ENCODE data around the gene CD40LG.

CD40LG gene

DNA sequence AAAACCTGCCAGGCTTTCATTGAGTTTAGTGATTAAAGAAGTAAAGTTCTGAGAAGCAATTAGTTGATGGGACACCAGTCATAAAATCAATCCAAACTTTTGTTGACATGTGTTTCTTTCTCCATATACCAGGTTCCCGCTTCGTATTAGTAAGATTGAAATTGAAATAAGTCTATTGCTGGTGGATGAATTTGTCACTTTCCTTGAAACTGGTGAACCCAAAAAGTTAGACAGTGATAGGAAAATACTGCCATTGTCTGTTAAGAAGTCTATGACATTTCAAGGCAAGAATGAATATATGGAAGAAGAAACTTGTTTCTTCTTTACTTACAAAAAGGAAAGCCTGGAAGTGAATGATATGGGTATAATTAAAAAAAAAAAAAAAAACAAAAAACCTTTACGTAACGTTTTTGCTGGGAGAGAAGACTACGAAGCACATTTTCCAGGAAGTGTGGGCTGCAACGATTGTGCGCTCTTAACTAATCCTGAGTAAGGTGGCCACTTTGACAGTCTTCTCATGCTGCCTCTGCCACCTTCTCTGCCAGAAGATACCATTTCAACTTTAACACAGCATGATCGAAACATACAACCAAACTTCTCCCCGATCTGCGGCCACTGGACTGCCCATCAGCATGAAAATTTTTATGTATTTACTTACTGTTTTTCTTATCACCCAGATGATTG, at the start of gene CD40LG:
CD40LG (plus strand) TSS at position 482 of the 684 bp plus-strand sequence; CDS start at position 573, 91 bp downstream.
- no peak for DNase-seq

DNA sequence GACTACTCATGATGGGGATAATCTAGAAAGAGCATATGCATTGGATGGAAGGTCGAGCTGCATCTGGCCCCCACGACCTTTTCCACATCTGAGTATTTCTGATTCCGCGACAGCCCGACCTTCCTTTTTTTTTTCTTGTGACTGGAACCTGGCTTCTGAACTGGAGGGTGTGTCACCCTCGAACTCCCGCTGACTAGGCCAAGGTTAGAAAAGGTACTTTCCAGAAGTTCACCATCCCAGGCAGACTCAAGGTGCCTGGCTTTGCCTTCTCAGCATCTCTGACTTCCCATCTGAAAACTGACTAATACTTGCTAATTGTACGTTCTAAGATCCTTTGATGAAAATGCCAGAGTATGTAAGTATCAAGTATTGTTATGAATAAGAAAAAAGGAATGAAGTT, 49.3 kb upstream of the CD40LG start:
- no peak for DNase-seq

DNA sequence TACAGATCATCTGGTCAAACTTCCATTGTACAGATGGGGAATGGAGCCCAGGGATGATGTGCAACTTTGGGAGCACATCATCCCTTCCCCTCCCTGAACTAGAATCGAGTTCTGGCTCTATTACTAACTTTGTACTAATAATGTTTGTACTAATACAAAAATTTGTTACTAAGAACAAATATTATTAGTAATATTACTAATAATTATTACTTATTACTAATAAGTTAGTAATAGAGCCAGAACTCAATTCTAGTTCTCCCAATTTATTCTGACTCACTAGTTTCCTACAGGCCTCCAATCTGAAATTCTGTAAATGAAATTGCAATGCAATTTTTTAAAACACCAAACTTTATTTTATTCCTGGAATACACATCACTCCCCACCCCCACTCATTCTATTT, 47.9 kb upstream of the CD40LG start:
- DNase-seq = no peak

DNA sequence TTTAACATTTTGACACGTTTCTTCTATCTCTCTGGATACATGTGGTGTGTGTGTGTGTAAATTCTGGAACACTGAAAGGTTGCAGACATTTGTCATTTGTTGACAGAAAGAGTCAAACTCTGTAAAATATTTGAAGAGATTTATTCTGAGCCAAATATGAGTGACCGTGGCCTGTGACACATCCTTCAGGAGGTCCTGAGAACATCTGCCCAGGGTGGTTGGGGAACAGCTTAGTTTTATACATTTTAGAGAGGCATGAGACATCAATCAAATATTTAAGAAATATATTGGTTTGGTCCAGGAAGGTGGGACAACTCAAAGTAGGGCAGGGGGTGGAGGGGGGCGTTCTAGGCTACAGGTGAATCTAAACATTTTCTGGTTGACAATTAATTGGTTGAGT, 40.7 kb upstream of the CD40LG start:
- no peak for DNase-seq

DNA sequence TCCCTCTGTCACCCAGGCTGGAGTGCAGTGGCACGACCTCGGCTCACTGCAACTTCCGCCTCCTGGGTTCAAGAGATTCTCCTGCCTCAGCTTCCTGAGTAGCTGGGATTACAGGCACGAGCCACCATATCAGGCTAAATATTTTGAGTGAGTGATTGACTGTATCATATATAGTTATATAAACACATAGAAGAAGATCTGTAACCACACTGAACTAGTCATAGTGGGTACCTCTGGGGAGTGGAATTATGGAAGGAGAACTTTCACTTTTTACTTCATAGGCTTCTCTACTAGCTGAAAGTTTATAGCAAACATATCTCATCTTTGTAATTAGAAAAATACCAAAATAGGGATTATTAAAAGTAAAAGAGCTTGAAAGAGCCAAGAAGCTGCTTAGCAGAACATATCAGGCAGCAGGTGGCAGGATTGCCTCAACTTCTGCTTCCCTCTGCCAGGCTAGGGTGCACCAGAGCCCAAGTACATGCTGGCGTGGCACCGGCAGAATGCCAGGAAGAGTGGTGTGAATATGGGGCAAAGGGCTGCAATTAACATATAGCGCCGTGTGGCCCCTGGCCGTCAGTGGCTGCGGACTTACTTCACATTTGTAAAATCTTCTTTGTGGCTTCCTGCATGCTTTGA, 39.5 kb upstream of the CD40LG start:
- DNase-seq = no peak

DNA sequence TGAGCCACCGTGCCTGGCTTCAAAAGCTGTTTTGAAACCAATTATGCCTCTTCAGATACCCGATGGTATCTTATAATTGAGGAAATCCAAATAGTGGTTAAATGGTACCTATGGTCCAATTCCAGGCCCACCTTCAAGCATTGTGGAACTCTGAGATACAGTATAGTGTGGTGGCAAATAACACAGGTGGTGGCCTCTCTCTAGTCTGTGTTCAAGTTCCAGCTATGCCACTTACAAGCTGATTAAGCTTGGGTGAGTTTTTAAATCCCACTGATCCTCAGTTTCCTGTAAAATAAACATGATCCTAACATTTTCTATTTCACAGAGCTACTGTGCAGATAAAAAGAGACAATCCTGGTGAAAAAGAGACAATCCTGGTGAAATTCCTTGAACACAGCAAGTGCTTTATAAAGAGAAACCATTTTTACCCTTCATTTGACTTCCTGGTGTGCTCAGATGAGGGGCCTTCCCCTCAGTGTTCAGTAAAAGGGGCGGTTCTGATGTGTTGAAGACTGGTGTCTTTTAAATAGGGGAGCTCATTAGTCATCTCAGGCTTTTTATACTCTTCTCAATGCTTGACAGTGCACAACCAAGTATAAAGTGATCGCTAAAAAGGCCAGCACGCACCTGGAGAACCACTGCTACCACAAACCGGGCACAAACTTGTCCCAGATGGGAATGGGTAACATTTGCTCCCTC, 30.8 kb upstream of the CD40LG start:
- DNase-seq = no peak

DNA sequence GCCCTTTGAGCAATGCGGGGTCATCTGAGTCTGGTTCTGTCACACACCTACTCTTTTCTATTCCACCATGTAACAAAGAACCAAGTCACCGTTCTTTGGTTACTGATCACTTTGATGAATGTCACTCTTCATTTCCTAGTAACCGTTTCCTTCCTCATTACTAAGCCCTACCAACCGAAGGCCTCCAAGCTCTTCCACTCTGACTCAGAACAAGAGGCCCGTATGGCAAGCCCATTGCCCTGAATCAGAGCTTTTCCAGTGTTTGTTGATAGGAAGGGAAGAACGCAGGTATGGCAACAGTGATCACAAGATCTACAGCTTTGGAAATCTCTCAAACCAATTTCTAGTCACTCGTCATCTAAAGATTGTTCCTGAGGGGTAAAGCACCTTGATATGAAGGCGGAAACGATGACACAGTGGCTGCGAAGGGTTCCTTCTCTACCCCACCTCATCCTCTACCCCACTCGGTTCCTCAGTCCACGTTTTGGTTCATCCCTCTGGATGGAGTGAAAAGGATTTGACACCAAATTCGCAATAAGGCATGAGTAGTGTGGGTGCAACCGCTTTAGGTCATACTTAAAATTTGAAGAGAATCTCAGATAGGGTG, 28.0 kb upstream of the CD40LG start:
- DNase-seq = no peak

DNA sequence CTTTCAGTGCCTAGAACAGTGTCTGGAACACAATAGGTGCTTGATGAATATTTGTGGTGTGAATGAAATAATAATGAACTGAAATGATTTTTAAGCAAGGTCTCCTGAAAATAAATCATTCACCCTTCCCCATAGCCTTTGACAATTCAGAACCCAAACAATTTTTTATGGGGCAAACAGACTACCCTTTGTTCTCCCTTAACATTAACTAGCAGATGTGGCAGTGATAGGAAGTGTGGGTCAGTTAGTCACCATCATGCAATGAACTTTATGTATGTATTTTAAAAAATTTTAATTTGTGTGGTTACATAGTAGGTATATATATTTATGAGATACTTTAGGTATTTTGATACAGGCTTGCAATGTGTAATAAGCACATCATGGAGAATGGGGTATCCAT, 27.2 kb upstream of the CD40LG start:
- DNase-seq = no peak

DNA sequence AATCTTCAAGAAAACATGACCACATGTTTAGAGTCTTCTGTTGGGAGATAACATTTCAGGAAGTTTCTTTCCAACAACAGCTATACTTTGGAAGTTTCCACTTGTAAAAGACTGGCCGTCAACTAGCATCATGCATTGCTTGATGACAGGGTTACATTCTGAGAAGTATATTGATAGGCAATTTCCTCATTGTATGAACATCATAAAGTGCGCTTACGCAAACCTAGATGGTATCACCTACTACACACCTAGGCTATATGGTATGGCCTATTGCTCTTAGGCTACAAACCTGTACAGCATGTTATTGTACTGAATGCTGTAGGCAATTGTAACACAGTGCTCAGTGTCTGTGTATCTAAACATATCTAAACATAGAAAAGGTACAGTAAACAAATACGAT, 25.4 kb upstream of the CD40LG start:
- no peak for DNase-seq

DNA sequence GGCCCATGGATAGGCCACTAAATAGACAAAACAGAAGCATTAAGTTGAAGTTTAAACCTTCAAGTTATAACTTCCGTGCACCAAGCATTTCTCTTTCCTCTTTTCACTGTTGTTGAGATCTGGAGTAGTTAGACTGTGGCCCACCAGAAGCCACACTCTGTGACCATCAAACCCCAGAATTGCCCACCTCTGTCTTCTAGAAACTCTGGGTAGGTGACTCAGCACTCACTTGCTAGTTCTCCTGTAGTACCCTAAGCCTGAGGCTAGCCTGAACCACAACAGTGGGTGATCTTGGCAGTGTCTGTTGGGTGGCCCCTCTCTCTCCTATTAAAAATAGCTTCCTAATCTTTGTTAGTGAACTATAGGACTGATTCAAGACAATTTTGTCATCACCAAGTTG, 24.6 kb upstream of the CD40LG start:
- no peak for DNase-seq

DNA sequence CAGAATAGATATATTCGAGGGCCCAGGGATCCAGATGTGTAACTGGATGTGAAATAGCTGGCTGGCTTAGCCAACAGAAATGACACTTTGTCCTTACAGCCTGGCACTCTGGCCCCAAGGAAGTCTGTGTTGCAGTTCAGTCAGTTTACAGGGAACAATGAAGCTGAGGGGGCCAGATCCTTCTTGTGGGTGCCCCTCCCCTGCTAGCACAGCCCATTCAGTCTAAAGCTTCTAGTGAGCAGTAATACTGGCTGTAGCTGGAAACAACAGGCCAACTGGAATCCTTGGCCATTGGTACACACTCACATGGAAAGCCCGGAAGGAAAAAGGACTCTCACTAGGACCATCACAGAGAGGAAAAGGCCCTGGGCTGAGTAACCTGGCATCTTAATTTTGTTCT, 22.7 kb upstream of the CD40LG start:
- DNase-seq = no peak

DNA sequence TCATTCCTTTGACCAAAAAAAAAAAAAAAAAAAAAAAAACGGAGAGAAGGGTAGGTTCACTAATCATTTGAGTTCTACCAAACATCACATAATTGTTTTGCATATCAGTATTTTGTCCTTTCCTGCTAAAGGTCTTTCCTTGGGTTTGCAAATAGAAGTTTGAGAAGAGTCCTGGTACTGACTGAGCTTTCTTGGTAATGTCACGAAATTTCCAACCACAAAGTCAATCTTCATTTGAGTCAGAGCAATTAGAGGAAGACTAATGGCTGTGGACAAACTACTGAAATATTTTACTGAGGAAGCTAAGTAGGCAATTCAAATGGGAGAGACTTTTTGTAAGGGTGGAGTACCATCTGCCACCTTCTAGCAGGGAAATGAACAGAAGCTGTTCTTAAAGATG, 21.7 kb upstream of the CD40LG start:
- no peak for DNase-seq

DNA sequence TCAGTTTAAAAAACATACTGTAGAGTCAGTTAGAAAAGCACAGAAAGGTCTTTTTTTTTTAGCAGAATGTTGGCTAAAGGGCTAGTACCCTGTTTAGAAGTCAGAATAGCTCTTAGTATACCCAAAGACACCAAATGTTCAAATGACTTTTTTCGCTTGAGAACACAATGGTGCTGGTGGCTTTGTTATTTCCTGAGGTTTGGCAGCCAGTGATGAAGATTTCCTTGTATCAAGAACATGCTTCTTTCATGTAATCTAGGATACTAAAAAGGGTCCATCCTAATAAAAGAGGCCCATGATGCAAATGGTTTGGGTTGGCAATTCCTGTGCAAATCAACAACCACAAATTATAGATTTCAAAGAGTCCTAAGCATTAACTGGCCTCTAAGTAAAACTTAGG, 21.1 kb upstream of the CD40LG start:
- DNase-seq = no peak

DNA sequence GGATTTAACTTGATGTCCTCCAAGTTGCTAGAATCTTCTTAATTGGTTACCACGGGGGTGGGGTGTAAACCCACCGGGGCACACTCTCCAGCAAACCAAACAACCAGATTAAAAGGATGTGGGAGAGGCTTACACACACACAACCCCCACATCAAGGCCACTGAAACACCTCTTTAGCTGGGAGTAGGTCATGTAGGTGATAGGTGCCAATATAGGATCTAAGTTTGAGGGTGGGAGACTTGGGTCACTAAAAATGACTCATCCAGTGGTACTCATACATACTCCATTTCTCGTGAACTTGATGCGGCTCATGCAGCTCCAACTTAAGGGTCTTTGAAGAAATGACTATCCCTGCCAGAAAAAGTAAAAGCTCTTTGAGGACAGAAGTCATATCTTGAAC, 20.5 kb upstream of the CD40LG start:
- no peak for DNase-seq

DNA sequence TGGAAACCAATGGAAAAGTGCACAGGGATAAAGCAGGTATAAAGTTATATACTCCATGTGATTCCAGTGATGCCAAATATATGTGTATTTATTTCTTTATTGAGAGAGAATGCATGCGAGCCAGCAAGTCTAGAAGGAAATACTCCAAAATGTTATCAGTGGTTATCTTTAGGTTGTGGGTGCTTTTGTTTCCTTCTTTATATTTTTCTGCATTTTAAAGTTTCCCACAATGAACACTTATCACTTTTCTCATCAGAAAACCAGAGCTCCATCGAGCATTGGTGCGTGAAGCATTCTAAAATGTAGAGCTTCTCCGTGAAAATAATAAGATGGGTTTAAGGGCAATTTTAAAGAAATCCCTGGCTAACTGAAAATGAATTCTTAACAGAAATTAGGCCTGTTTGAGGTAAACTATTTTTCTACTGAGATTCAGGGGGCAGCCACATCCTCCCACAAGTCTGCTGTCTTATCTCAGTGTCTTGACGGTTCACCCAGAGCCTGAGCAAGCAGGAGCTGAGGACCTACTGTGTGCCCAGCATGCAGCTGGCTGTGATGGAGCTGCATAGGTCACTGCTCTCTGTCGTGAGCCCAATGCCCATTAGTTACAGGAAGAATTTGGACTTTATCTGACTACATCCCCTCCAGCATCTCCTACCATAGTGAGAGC, 18.7 kb upstream of the CD40LG start:
- DNase-seq = no peak

DNA sequence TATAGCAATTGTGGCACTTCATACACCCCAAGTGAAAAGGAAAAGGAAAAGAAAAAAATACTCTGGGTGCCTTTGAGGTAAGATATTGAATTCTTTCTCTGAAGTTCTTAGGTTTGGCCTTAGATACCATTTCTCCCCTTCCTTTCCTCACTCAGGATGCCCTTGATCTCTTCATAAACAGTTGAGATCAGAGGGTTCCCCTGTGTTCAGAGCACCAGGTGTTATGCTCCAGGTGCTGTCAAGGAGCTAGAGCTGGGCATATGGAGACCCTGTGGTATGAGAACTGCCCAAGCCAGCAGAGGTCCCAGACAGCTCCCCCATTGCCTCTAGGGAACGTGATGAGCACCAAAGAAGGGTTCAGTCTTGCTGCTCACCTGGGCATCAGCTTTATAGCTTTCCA, 17.1 kb upstream of the CD40LG start:
- no peak for DNase-seq

DNA sequence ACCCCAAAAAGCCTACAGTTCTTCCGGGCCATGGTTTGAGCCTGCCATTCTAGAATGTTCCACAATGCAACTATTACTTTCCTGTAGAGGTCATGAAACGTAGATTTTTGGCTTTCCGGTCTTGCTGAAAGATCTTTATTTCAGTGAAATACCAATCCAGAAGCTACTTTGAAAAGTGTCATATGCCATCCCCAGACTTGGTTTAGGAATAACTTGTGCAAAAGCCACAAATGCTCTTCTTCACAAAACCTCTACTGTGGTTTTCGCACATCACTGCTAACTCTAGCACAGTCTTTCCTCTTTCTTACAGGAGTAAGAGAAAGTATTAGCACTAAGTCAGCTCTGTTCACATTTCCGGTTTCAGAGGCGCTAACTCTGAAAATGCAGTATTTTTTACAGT, 12.7 kb upstream of the CD40LG start:
- no peak for DNase-seq

DNA sequence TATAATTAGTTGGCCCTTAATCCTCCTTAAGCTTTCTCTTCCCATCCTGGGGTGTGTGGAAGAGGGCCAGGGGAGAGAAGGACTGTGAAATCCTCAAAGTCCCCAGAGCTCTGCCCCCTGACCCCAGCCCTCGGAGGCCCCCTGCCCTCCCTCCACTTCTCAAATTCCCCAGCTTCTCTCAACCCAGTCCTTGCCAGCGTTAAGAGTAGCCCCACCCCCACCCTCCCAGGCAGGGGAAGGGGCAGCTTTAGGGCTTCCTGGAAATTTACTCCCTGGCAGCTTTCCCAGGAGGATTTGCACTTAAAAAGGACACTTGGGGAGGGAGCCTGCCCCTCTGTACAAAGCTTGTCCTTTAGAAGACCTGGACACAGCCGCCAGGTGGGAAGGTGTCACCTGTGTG, 11.8 kb upstream of the CD40LG start:
- DNase-seq = no peak

DNA sequence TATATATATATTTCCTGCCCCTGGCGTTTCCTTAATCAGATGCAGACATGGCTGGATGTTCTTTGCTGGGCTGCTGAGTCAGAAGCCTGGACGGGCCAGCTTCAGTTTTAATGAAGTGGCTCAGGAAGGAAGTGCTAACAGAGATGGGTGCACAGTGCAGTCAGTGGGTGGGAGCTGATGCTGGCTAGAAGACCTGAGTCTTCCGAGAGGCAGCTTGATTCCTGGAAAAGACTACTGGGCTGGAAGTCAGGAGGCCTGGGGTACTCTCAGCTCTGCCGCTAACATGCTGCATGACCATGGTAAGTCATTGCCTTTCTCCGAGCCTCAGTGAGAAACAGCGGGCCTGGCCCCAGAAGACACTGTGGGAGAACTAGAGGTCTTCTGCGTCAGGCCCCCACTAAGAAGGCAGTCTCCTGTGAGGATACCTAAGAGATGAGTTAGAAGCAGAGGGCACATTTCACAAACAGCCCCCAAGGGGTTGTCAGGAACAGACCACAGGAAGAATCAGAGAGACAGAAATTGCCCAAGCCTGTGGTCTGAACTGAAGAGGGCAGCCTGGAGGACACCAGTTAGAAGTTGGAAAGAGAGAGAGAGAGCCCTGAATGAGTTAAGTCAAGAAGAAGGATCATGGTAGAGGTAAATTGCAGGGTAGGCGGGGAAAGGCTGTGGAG, 8.3 kb upstream of the CD40LG start:
- no peak for DNase-seq

DNA sequence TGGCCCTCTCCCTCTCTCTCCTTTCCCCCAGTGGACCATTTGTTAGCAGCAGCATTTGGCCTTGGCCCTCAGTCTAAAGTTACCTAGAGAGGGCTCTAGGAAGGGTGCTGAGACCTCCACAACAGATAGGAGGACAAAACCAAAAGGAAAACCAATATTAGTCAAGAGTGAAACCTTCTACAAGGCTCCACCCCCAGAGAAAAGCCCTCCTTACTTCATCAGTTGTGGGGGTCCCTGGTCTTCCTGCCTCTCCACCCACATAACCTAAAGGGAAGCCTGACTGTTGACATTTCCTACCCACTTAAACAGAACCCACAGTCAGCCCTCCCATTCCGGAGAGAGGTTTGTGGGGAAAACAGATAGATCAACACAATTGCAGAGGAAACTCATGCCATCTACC, 4.7 kb upstream of the CD40LG start:
- no peak for DNase-seq

DNA sequence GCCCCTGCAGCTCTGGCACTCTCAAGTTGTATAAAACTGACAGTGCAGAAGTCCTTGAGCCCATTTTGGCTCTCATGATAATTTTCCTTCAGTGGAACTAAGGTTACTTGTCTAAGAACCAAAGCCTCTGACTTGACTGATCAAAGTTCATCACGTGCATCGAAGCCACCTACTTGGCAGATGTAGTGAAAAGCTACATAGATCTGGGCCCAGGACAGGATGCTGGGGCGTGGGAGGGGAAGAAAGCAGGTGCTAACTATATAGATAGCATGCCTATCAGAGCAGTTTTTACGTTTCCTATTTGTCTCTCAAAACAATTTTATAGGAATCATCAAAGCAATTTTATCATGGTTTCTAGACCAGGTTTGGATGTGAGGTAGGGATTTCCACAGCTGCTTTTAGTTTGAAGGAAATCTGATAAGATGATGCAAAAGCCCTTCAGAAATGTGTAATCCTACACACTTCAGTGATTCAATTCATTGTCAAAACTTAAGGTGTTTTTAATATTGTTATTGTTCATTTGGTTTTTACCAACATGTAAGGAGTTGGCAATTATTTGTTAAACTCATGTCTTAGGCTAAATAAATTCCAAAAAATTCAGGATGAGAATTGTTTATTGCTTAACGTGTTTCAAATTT, 1.2 kb upstream of the CD40LG start:
- DNase-seq = no peak

DNA sequence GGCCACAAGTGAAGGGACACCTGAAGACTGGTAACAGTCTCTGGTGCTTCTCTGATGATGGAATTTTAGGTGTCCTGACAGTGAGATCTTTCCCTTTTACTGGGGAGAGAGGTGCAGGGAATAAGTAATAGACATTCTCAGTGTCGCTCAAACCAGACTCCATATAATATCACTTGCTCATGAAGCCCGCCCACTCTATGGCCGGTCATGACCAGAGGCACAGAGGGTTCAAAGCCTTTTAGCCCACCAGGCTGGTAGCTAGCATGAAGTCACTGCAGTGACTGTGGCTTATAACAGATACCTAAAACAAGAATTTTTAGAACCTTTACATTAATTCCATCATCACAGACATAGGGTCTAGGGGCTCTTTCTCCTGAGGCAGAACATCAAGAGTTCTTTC, 2.9 kb downstream of the CD40LG start:
- DNase-seq = no peak

All from NCI-H1694 treated with DMSO at 0.1 percent for 48 hours (cell line).